GM12892 (cell line): ENCODE data around the gene PSMC3IP.

Experiments used
- POLR2A ChIP-seq: IDR thresholded peaks from 2 replicates; pipeline ENCODE4 v1.6.1; 2011; ENCODE audit warnings: low read depth, low read length, control low read depth
- POLR2AphosphoS5 ChIP-seq: IDR thresholded peaks from 2 replicates; pipeline ENCODE4 v1.6.1; 2011; ENCODE audit warnings: low read depth, low read length, control low read depth
- TAF1 ChIP-seq: IDR thresholded peaks from 2 replicates; pipeline ENCODE4 v1.6.1; 2011; ENCODE audit warnings: low read depth, mild to moderate bottlenecking, control low read depth, low read length, borderline replicate concordance

- TF ChIP-seq POLR2AphosphoS5 (no peak), POLR2A (no peak), TAF1 (no peak)
Observed at GRCh38 chr17:42573095-42573494, 4.4 kb downstream of the PSMC3IP start.
